Hepatocyte (in vitro differentiated cells): ENCODE measurements around the gene SLX9. TPM values are rescaled to one million over a fixed set of nuclear protein-coding genes. Genes with fewer than 3 reads are reported as not detected.
"Not testable (repeated sequence)": the region's sequence is repeated elsewhere in the genome, so short reads cannot be mapped to it uniquely, and the experiment has no call there.

Source experiments
- DNase-seq: peaks from one replicate; pipeline ENCODE4 v3.0.0-alpha.2; 2016; ENCODE audit warnings: low spot score
- H2AFZ ChIP-seq: fragments of 200-600 bp; sonication (generic); 2 replicates; pipeline ENCODE4 v1.6.0; 2016; ENCODE audit warnings: antibody characterized with exemption, mild to moderate bottlenecking
- H3K27ac ChIP-seq: fragments of 200-600 bp; sonication (generic); 2 replicates; pipeline ENCODE4 v1.5.1; 2016; ENCODE audit warnings: mild to moderate bottlenecking
- H3K27me3 ChIP-seq: fragments of 200-600 bp; sonication (generic); 2 replicates; pipeline ENCODE4 v1.6.1; 2016
- H3K36me3 ChIP-seq: fragments of 200-600 bp; sonication (generic); replicated peaks from 2 replicates; pipeline ENCODE4 v1.5.1; 2016; ENCODE audit warnings: low read depth; ENCODE audit not compliant: insufficient read depth
- H3K4me1 ChIP-seq: fragments of 200-600 bp; sonication (generic); 2 replicates; pipeline ENCODE4 v1.5.1; 2016; ENCODE audit warnings: mild to moderate bottlenecking, moderate library complexity; ENCODE audit not compliant: insufficient read depth
- H3K4me2 ChIP-seq: fragments of 200-600 bp; sonication (generic); 2 replicates; pipeline ENCODE4 v1.6.0; 2016
- H3K4me3 ChIP-seq: fragments of 200-600 bp; sonication (generic); 2 replicates; pipeline ENCODE4 v1.5.1; 2016; ENCODE audit warnings: mild to moderate bottlenecking
- H3K79me2 ChIP-seq: fragments of 200-600 bp; sonication (generic); 2 replicates; pipeline ENCODE4 v1.6.0; 2017; ENCODE audit warnings: mild to moderate bottlenecking
- H3K9me2 ChIP-seq: fragments of 200-600 bp; sonication (generic); replicated peaks from 2 replicates; pipeline ENCODE4 v1.6.0; 2017; ENCODE audit warnings: mild to moderate bottlenecking; ENCODE audit not compliant: insufficient read depth
- H3K9me3 ChIP-seq: fragments of 200-600 bp; sonication (generic); 2 replicates; pipeline ENCODE4 v1.5.1; 2016; ENCODE audit warnings: low read depth, mild to moderate bottlenecking
- H4K20me1 ChIP-seq: fragments of 200-600 bp; sonication (generic); 2 replicates; pipeline ENCODE4 v1.6.0; 2016; ENCODE audit warnings: mild to moderate bottlenecking; ENCODE audit not compliant: insufficient read depth, poor library complexity, severe bottlenecking
- CTCF ChIP-seq: fragments of 200-600 bp; sonication (generic); IDR thresholded peaks from 2 replicates; pipeline ENCODE4 v1.5.1; 2016; ENCODE audit warnings: antibody characterized with exemption, mild to moderate bottlenecking; ENCODE audit not compliant: poor library complexity
- EZH2 ChIP-seq: fragments of 200-600 bp; sonication (generic); IDR thresholded peaks from 2 replicates; pipeline ENCODE4 v1.6.1; 2016; ENCODE audit warnings: antibody characterized with exemption, mild to moderate bottlenecking, borderline replicate concordance
- EZH2phosphoT487 ChIP-seq: fragments of 200-600 bp; sonication (generic); IDR thresholded peaks from one replicate; pipeline ENCODE4 v1.6.1; 2018; ENCODE audit warnings: antibody characterized with exemption, mild to moderate bottlenecking, low read depth, moderate library complexity; ENCODE audit not compliant: unreplicated experiment, severe bottlenecking
- WGBS: methylation state at CpG from one replicate; pipeline ENCODE4 v1.1.6; 2016; ENCODE audit warnings: low lambda C conversion rate; ENCODE audit errors: missing lambda C conversion rate; 5-methylcytosine and 5-hydroxymethylcytosine counted together
- polyA plus RNA-seq: library from polyadenylated mRNA; unstranded; fragments of >200 nt; fragmentation: Nextera tagmentation; extraction: Ambion mirVana; gene quantifications from 2 replicates; pipeline ENCODE4 v1.2.1, GENCODE V29; 2016
- total RNA-seq: library from RNA; depleted of rRNA; stranded (reverse); fragments of >200 nt; gene quantifications from 2 replicates; pipeline ENCODE4 v1.2.3, GENCODE V29; 2014

SLX9 gene
- total and polyA plus RNA-seq, 2 experiments from 2014 or later: 16.3 to 33.2 TPM

- TF ChIP-seq EZH2phosphoT487: no peak
- no peak for TF ChIP-seq EZH2
- TF ChIP-seq CTCF: no peak
- Histone ChIP-seq H3K4me3 (no peak overlapping the region), H3K27ac (no peak overlapping the region), H2AFZ (no peak overlapping the region), H3K4me2 (no peak overlapping the region), H3K27me3 (peaks cover 61% of the 10 kb centered on the region), H3K36me3 (no peaks in the 10 kb centered on the region), H3K9me3 (no peaks in the 10 kb centered on the region), H3K79me2 (no peaks in the 10 kb centered on the region), H3K4me1 (peaks cover 15% of the 10 kb centered on the region), H3K9me2 (no peaks in the 10 kb centered on the region), H4K20me1 (no peaks in the 10 kb centered on the region)
- no peak for DNase-seq
- 75% methylated on average over 24 of the region's 24 CpGs for WGBS
Observed at GRCh38 chr21:44926331-44927101, 13.3 kb upstream of the SLX9 start.

GRCh38 chr21:44927259-44927586 lies 12.6 kb upstream of the SLX9 start:
- no peaks in the 10 kb centered on the region for H3K79me2 ChIP-seq
- H3K36me3 ChIP-seq: no peaks in the 10 kb centered on the region
- H2AFZ ChIP-seq: no peak overlapping the region
- peaks cover 65% of the 10 kb centered on the region for H3K27me3 ChIP-seq
- no peaks in the 10 kb centered on the region for H3K9me2 ChIP-seq
- no peak overlapping the region for H3K4me2 ChIP-seq
- H3K4me1 ChIP-seq: peaks cover 23% of the 10 kb centered on the region
- WGBS: 8% methylated on average over 4 of the region's 4 CpGs
- no peak for DNase-seq
- no peak overlapping the region for H3K27ac ChIP-seq
- no peak overlapping the region for H3K4me3 ChIP-seq
- no peaks in the 10 kb centered on the region for H3K9me3 ChIP-seq
- no peaks in the 10 kb centered on the region for H4K20me1 ChIP-seq
- TF ChIP-seq EZH2phosphoT487 (no peak), EZH2 (no peak), CTCF (no peak)

- no peak overlapping the region for H3K4me2 ChIP-seq
- 13% methylated on average over 12 of the region's 19 CpGs for WGBS
- TF ChIP-seq EZH2phosphoT487 (no peak), EZH2 (no peak), CTCF (no peak)
- peaks cover 24% of the 10 kb centered on the region for H3K4me1 ChIP-seq
- no peak overlapping the region for H3K27ac ChIP-seq
- DNase-seq: peak; percentile 45
- no peaks in the 10 kb centered on the region for H3K36me3 ChIP-seq
- no peak overlapping the region for H3K4me3 ChIP-seq
- H3K9me2 ChIP-seq: no peaks in the 10 kb centered on the region
- H3K79me2 ChIP-seq: no peaks in the 10 kb centered on the region
- H2AFZ ChIP-seq: no peak overlapping the region
- peaks cover 63% of the 10 kb centered on the region for H3K27me3 ChIP-seq
- no peaks in the 10 kb centered on the region for H4K20me1 ChIP-seq
- no peaks in the 10 kb centered on the region for H3K9me3 ChIP-seq
Observed at GRCh38 chr21:44927587-44928461, 12.0 kb upstream of the SLX9 start.

- not testable (repeated sequence) for H3K4me2 ChIP-seq, DNase-seq, H3K9me3 ChIP-seq, H3K9me2 ChIP-seq, H2AFZ ChIP-seq, H4K20me1 ChIP-seq, H3K79me2 ChIP-seq, H3K27ac ChIP-seq, H3K36me3 ChIP-seq, H3K4me3 ChIP-seq
- Histone ChIP-seq H3K27me3 (peaks cover 63% of the 10 kb centered on the region), H3K4me1 (peaks cover 24% of the 10 kb centered on the region)
- 78% methylated on average over 12 of the region's 16 CpGs for WGBS
Observed at GRCh38 chr21:44928500-44929241, 11.2 kb upstream of the SLX9 start.
